ENCODE results near the gene MLPH. TPM values are rescaled to one million over a fixed set of nuclear protein-coding genes. Genes with fewer than 3 reads are reported as not detected.

Gene MLPH
- polyA plus RNA-seq, 3 donors: not detected

DNA sequence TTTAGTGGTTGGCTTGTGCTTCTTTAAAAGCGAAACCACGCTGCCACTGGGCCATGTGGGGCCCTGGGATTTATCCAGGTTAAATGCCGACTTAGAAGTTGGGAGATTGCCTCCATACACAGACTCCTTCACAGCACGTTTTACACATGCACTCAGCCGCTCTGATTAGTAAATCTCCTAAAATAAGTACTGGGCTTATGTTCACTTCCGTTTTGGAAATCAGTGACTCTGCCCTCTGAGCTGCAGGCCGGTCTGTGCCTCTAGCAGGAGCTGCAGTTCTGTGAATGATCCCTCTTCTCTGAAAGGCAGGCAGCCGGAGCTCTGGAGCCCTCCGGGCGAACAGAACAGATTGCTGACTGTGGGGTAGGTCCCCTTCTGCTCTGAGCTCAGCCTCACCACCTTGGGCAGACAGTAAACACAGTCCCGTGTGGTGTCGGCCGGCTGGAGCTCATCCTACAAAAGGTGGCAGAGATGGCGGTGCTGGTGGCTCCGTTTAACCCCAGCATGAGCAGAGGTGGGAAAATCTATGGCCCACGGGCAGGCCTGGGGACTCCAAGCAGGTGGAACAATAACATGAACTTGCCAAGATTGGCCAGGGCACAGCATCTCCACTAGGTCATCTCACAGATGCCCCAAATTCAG is 113.3 kb downstream of the MLPH start:
- peaks cover 10 to 15% (median 12%) of the 10 kb centered on the region in 3 donors for H3K27me3 Mint-ChIP-seq (ENCODE audit: low read depth in 3 of 3)
- Histone ChIP-seq H2AFZ (ENCODE audit: insufficient read depth, low read depth, low read length, poor library complexity, severe bottlenecking) (no peak overlapping the region), H3K27ac (ENCODE audit: low read depth in 1 of 2, low read length in 2 of 2) (no peak overlapping the region), H4K20me1 (ENCODE audit: insufficient read depth, low read length) (no peaks in the 10 kb centered on the region), H3K36me3 (replicated peaks in 1 of 2; ENCODE audit: control insufficient read depth in 1 of 2, insufficient read depth in 2 of 2, low read length in 2 of 2) (no peaks in the 10 kb centered on the region), H3K4me1 (ENCODE audit: control insufficient read depth in 1 of 2, insufficient read depth in 2 of 2, low read length in 2 of 2) (peaks cover 22 to 28% of the 10 kb centered on the region in 2 donors), H3K4me3 (replicated peaks in 1 of 3; ENCODE audit: low read depth in 2 of 3, low read length in 3 of 3) (no peak overlapping the region), H3K79me2 (ENCODE audit: insufficient read depth, low read length) (no peaks in the 10 kb centered on the region), H3K9me3 (replicated peaks in 1 of 2; ENCODE audit: control insufficient read depth in 1 of 2, insufficient read depth in 1 of 2, low read length in 2 of 2) (no peaks in the 10 kb centered on the region), H3K9ac (ENCODE audit: insufficient read depth, low read length, poor library complexity, severe bottlenecking) (no peak overlapping the region), H3K27me3 (ENCODE audit: control insufficient read depth in 2 of 2, insufficient read depth in 2 of 2, low read length in 2 of 2) (no peaks in the 10 kb centered on the region), H3K4me2 (replicated peaks; ENCODE audit: extremely low read depth, low read length, poor library complexity, severe bottlenecking) (no peak overlapping the region)
- intact Hi-C loops (cut with micrococcal nuclease): loop anchor here in 1 of 2 donors (10.0 kb wide), 1 partner anchor 64 kb away; no protein-coding TSS in a partner anchor
- H3K27ac Mint-ChIP-seq: peak overlapping the region in 3 of 7 donors; percentile 0 to 80 (median 66)
- H3K36me3 Mint-ChIP-seq: peaks cover 2 to 6% of the 10 kb centered on the region in 2 donors
- no peaks in the 10 kb centered on the region for H3K9me3 Mint-ChIP-seq
- 87% methylated on average over 16 of the region's 16 CpGs for WGBS (ENCODE audit: insufficient coverage)
- H3K4me3 Mint-ChIP-seq: no peak overlapping the region
- H3K4me1 Mint-ChIP-seq: peaks cover 39% of the 10 kb centered on the region
- TF ChIP-seq, protein P1, sequence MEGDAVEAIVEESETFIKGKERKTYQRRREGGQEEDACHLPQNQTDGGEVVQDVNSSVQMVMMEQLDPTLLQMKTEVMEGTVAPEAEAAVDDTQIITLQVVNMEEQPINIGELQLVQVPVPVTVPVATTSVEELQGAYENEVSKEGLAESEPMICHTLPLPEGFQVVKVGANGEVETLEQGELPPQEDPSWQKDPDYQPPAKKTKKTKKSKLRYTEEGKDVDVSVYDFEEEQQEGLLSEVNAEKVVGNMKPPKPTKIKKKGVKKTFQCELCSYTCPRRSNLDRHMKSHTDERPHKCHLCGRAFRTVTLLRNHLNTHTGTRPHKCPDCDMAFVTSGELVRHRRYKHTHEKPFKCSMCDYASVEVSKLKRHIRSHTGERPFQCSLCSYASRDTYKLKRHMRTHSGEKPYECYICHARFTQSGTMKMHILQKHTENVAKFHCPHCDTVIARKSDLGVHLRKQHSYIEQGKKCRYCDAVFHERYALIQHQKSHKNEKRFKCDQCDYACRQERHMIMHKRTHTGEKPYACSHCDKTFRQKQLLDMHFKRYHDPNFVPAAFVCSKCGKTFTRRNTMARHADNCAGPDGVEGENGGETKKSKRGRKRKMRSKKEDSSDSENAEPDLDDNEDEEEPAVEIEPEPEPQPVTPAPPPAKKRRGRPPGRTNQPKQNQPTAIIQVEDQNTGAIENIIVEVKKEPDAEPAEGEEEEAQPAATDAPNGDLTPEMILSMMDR (IDR thresholded peaks at IDR 0.05): no peak
- no peak for DNase-seq

DNA sequence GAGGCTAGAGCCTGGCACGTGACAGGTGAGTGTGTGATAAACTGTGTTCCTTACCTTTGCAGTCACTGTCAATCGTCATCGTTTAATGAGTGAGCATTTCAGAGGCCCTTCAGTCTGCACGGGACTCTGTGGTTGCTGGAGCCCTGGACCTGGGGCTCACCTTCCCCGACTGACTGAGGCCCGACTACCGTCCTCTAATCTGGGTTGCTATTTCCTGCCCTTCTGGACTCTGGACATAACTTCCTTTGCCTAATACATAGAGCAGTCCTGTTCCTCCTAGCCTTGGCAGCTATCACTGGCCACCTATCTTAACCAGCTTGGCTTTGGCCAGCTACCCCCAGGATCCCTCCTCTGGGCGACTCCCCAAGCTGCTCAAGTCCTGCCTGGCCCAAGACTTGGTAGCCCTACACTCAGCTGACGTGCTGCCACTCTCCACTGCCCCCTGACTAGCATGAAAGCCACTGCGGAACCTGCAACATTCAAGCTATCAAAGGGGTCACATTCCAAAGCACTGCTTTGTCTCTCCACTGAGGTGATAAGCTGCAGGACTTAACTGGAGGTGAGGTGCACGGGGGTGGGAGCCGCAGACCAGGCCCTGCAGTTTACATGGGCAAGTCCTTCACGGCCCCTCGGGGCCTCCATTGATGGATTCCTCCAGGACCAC is 114.5 kb downstream of the MLPH start:
- Histone ChIP-seq H3K27me3 (ENCODE audit: control insufficient read depth in 2 of 2, insufficient read depth in 2 of 2, low read length in 2 of 2) (no peaks in the 10 kb centered on the region), H3K79me2 (ENCODE audit: insufficient read depth, low read length) (no peaks in the 10 kb centered on the region), H4K20me1 (ENCODE audit: insufficient read depth, low read length) (no peaks in the 10 kb centered on the region), H3K9ac (ENCODE audit: insufficient read depth, low read length, poor library complexity, severe bottlenecking) (no peak overlapping the region), H3K4me2 (replicated peaks; ENCODE audit: extremely low read depth, low read length, poor library complexity, severe bottlenecking) (no peak overlapping the region), H2AFZ (ENCODE audit: insufficient read depth, low read depth, low read length, poor library complexity, severe bottlenecking) (no peak overlapping the region), H3K9me3 (replicated peaks in 1 of 2; ENCODE audit: control insufficient read depth in 1 of 2, insufficient read depth in 1 of 2, low read length in 2 of 2) (no peaks in the 10 kb centered on the region), H3K4me3 (replicated peaks in 1 of 3; ENCODE audit: low read depth in 2 of 3, low read length in 3 of 3) (no peak overlapping the region), H3K27ac (ENCODE audit: low read depth in 1 of 2, low read length in 2 of 2) (no peak overlapping the region), H3K36me3 (replicated peaks in 1 of 2; ENCODE audit: control insufficient read depth in 1 of 2, insufficient read depth in 2 of 2, low read length in 2 of 2) (no peaks in the 10 kb centered on the region), H3K4me1 (ENCODE audit: control insufficient read depth in 1 of 2, insufficient read depth in 2 of 2, low read length in 2 of 2) (peaks cover 18 to 21% of the 10 kb centered on the region in 2 donors)
- Mint-ChIP-seq H3K27me3 (ENCODE audit: low read depth in 3 of 3) (peaks cover 10 to 15% (median 12%) of the 10 kb centered on the region in 3 donors), H3K36me3 (peaks cover 2 to 6% of the 10 kb centered on the region in 2 donors), H3K4me3 (no peak overlapping the region), H3K9me3 (no peaks in the 10 kb centered on the region), H3K27ac (peak overlapping the region in 3 of 7 donors; percentile 8 to 75 (median 41)), H3K4me1 (peaks cover 35% of the 10 kb centered on the region)
- no peak for DNase-seq
- intact Hi-C loops (cut with micrococcal nuclease): loop anchor here in 1 of 2 donors (10.0 kb wide), 1 partner anchor 63 kb away; no protein-coding TSS in a partner anchor
- 92% methylated on average over 14 of the region's 14 CpGs for WGBS (ENCODE audit: insufficient coverage)
- TF ChIP-seq, protein P1 (IDR thresholded peaks at IDR 0.05): no peak

All from CD14-positive monocyte (primary cell).